Sigmoid colon (tissue), 4 donors: Measurements from ENCODE around the gene SYNJ2.

Source experiments
- EP300 ChIP-seq, 4 donors: sonication (generic); formaldehyde crosslinking; IDR thresholded peaks; one replicate each; pipeline ENCODE4 v1.6.1; 2017; ENCODE audit warnings: antibody characterized with exemption in 4 of 4
- POLR2A ChIP-seq, 2 donors: fragments of 450-650 bp; IDR thresholded peaks; one replicate each; pipeline ENCODE4 v1.6.1; 2016; ENCODE audit warnings: antibody characterized with exemption in 2 of 2, mild to moderate bottlenecking in 2 of 2, moderate library complexity in 2 of 2
- TF ChIP-seq, protein P1 (sequence below), 4 experiments: fragments of 450-650 bp in 3 of 4; fragments of 200-600 bp in 1 of 4; IDR thresholded peaks; one replicate each; pipeline ENCODE4 v1.5.1; 2016 to 2019; ENCODE audit warnings: antibody characterized with exemption in 4 of 4, mild to moderate bottlenecking in 3 of 4, moderate library complexity in 2 of 4

DNA sequence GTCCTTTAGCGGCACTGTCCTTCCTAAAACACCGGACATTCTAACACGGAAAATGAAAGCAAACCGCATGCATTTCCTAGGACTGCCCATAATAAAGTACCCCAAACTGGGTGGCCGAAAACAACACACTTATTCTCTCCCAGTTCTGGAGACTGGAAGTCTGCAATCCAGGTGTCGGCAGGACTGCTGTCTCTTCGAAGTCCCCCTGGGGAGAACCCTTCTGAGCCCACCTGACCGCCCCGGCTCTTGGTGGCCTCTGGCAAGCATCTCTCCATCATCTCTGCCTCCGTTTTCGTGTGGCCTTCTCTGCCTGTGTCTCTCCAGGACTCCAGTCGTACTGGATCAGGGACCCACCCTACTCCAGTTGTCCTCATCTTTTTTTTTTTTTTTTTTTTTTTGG is 55.4 kb downstream of the SYNJ2 start:
- TF ChIP-seq, protein P1, sequence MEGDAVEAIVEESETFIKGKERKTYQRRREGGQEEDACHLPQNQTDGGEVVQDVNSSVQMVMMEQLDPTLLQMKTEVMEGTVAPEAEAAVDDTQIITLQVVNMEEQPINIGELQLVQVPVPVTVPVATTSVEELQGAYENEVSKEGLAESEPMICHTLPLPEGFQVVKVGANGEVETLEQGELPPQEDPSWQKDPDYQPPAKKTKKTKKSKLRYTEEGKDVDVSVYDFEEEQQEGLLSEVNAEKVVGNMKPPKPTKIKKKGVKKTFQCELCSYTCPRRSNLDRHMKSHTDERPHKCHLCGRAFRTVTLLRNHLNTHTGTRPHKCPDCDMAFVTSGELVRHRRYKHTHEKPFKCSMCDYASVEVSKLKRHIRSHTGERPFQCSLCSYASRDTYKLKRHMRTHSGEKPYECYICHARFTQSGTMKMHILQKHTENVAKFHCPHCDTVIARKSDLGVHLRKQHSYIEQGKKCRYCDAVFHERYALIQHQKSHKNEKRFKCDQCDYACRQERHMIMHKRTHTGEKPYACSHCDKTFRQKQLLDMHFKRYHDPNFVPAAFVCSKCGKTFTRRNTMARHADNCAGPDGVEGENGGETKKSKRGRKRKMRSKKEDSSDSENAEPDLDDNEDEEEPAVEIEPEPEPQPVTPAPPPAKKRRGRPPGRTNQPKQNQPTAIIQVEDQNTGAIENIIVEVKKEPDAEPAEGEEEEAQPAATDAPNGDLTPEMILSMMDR (IDR thresholded peaks at IDR 0.05): no peak
- TF ChIP-seq POLR2A (IDR thresholded peaks at IDR 0.05) (no peak), EP300 (IDR thresholded peaks at IDR 0.05) (no peak)
